ENCODE data around the gene ELAVL2. TPM values are rescaled to one million over a fixed set of nuclear protein-coding genes. Genes with fewer than 3 reads are reported as not detected.

Gene ELAVL2
- total RNA-seq, 1 experiment from 2014 or later, result 16.3 TPM

- Histone ChIP-seq H3K9me3 (ENCODE audit: low read length) (no peaks in the 10 kb centered on the region), H3K9ac (ENCODE audit: low read length) (no peak overlapping the region), H3K27ac (ENCODE audit: low read length) (no peak overlapping the region), H3K9me2 (replicated peaks; ENCODE audit: low read length) (no peaks in the 10 kb centered on the region), H3K36me3 (ENCODE audit: low read depth, low read length) (no peaks in the 10 kb centered on the region), H3K79me2 (ENCODE audit: low read length) (no peaks in the 10 kb centered on the region), H3F3A (ENCODE audit: low read length, unreplicated experiment) (no peaks in the 10 kb centered on the region), H2AFZ (ENCODE audit: low read length) (peak overlapping the region; percentile 43; the same call in 1 of the 2 replicates), H3K4me2 (ENCODE audit: low read length) (no peak overlapping the region; the same call in 1 of the 2 replicates), H3K4me1 (ENCODE audit: insufficient read depth, low read length) (peaks cover 8% of the 10 kb centered on the region; the same call in 1 of the 2 replicates), H3K27me3 (ENCODE audit: low read length) (no peaks in the 10 kb centered on the region), H4K20me1 (ENCODE audit: low read length) (no peaks in the 10 kb centered on the region), H3K4me3 (ENCODE audit: low read length) (no peak overlapping the region)
- DNase-seq (peak; percentile 56), ATAC-seq (peak; percentile 70)
- CTCF ChIA-PET, result no interaction called here
- no TSS peak for BruUV-seq (replicated peaks)
- intact Hi-C loops (cut with micrococcal nuclease), result no loop called here
- POLR2A ChIA-PET (ENCODE audit: unreplicated experiment), result no interaction called here
- TF ChIP-seq EZH2 (IDR thresholded peaks at IDR 0.05; ENCODE audit: low read length, unreplicated experiment) (no peak), EZH2phosphoT487 (IDR thresholded peaks at IDR 0.05; ENCODE audit: borderline replicate concordance, low read length) (no peak)
- TF ChIP-seq, protein P1, sequence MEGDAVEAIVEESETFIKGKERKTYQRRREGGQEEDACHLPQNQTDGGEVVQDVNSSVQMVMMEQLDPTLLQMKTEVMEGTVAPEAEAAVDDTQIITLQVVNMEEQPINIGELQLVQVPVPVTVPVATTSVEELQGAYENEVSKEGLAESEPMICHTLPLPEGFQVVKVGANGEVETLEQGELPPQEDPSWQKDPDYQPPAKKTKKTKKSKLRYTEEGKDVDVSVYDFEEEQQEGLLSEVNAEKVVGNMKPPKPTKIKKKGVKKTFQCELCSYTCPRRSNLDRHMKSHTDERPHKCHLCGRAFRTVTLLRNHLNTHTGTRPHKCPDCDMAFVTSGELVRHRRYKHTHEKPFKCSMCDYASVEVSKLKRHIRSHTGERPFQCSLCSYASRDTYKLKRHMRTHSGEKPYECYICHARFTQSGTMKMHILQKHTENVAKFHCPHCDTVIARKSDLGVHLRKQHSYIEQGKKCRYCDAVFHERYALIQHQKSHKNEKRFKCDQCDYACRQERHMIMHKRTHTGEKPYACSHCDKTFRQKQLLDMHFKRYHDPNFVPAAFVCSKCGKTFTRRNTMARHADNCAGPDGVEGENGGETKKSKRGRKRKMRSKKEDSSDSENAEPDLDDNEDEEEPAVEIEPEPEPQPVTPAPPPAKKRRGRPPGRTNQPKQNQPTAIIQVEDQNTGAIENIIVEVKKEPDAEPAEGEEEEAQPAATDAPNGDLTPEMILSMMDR (conservative IDR thresholded peaks at IDR 0.05; ENCODE audit: low read depth, low read length), result no peak
These were observed 30.0 kb upstream of the ELAVL2 start for GRCh38 chr9:23855873-23856604.

DNA sequence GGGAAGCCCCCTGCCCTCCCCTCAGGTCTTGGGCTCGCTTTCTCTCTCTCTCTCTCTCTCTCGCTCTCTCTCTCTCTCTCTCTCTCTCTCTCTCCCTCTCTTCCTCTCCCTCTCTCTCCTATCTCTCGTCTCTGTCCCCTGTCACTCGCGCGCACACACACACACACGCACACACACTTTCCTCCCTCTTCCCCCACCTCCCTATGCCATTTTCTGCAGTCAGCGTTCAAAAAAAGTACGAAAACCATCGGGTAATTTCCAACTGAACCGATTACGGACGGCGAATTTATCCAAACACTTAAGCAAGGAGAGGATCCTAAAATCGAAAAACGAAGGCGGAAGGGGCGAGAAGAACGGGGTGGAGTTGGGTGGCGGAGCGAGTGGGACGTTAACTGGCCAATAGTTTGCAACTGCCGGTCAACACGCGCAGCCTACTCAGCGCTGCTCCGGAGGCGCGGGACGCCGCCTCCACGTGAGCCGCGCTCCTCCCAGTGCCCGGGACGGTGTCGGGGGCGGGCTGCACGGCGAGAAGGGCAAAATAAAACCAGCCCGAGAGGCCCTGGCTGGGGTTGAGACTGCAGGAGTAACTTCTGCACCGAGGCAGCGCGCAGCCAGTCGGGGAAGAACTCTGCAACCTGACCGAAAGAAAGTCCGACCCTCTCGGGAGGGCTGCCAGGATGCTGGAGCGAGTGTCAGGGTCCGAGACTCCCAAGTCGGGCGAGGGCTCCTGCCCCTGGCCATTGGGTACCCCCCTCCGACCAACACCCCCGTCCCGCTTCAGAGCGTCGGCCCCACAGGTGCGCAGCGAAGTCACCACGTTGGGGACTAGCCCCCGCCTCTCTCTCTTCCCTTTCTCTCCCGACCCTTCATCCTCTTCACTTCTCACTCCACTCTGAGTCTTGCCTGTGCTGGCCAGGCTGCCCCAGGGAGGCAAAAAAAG is 24.9 kb upstream of the ELAVL2 start:
- Histone ChIP-seq H3K9me3 (ENCODE audit: low read length) (no peaks in the 10 kb centered on the region), H3K4me2 (ENCODE audit: low read length) (no peak overlapping the region), H3F3A (ENCODE audit: low read length, unreplicated experiment) (no peaks in the 10 kb centered on the region), H4K20me1 (ENCODE audit: low read length) (no peaks in the 10 kb centered on the region), H3K27ac (ENCODE audit: low read length) (no peak overlapping the region), H2AFZ (ENCODE audit: low read length) (no peak overlapping the region), H3K4me3 (ENCODE audit: low read length) (no peak overlapping the region), H3K4me1 (ENCODE audit: insufficient read depth, low read length) (peaks cover 4% of the 10 kb centered on the region; the same call in 1 of the 2 replicates), H3K36me3 (ENCODE audit: low read depth, low read length) (no peaks in the 10 kb centered on the region), H3K9me2 (replicated peaks; ENCODE audit: low read length) (no peaks in the 10 kb centered on the region), H3K79me2 (ENCODE audit: low read length) (no peaks in the 10 kb centered on the region), H3K9ac (ENCODE audit: low read length) (no peak overlapping the region), H3K27me3 (ENCODE audit: low read length) (no peaks in the 10 kb centered on the region)
- POLR2A ChIA-PET (ENCODE audit: unreplicated experiment), result no interaction called here
- ATAC-seq, result no peak
- BruUV-seq (replicated peaks), result no TSS peak
- intact Hi-C loops (cut with micrococcal nuclease), result no loop called here
- DNase-seq, result no peak
- TF ChIP-seq EZH2 (IDR thresholded peaks at IDR 0.05; ENCODE audit: low read length, unreplicated experiment), result no peak
- no peak for TF ChIP-seq EZH2phosphoT487 (IDR thresholded peaks at IDR 0.05; ENCODE audit: borderline replicate concordance, low read length)
- TF ChIP-seq, protein P1 (conservative IDR thresholded peaks at IDR 0.05; ENCODE audit: low read depth, low read length), result no peak
- CTCF ChIA-PET, result no interaction called here

All from PC-3 (cell line).